ENCODE data around the gene VAT1.

VAT1 gene

GRCh38 chr17:43051969-43052368 lies 29.8 kb upstream of the VAT1 start:
- H3K27ac ChIP-seq = no peak overlapping the region
- TF ChIP-seq, protein P1, sequence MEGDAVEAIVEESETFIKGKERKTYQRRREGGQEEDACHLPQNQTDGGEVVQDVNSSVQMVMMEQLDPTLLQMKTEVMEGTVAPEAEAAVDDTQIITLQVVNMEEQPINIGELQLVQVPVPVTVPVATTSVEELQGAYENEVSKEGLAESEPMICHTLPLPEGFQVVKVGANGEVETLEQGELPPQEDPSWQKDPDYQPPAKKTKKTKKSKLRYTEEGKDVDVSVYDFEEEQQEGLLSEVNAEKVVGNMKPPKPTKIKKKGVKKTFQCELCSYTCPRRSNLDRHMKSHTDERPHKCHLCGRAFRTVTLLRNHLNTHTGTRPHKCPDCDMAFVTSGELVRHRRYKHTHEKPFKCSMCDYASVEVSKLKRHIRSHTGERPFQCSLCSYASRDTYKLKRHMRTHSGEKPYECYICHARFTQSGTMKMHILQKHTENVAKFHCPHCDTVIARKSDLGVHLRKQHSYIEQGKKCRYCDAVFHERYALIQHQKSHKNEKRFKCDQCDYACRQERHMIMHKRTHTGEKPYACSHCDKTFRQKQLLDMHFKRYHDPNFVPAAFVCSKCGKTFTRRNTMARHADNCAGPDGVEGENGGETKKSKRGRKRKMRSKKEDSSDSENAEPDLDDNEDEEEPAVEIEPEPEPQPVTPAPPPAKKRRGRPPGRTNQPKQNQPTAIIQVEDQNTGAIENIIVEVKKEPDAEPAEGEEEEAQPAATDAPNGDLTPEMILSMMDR (conservative IDR thresholded peaks at IDR 0.05) = no peak

- TF ChIP-seq, protein P1 (conservative IDR thresholded peaks at IDR 0.05) = no peak
- H3K27ac ChIP-seq = no peak overlapping the region
These were observed 21.8 kb upstream of the VAT1 start for GRCh38 chr17:43044024-43044423.

GRCh38 chr17:43043307-43043706 lies 21.1 kb upstream of the VAT1 start:
- H3K27ac ChIP-seq = no peak overlapping the region
- TF ChIP-seq, protein P1 (conservative IDR thresholded peaks at IDR 0.05) = no peak

DNA sequence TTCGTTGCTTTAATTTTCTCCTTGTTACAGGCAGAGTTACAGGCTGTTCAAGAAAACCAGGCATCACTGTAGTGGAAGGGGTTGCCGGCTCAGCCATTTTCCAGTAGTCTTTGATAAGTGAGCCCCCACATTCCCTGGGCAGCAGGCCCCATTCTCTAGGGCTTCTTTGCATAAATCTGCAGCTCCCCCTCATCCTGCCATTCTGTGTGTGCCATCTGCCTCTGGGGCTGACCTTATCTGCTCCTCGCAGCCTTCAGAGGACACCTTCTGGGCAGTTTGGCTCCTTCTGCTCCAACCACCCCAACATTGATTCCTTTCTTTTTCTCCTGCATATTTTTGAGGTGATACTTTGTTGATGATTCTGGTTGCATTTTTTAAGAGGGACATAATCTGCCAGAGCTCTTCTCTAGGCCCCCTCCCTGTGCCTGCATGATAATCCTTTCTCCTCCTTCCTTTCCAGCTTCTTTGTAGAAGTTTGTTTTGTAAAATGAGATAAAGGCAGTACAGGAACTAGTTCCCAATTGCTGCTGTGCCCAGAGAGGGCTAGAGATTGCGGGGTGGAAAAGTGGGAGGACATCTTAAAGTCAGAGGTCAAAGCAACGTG lies 19.9 kb upstream of the VAT1 start:
- no peak overlapping the region for H3K27ac ChIP-seq
- TF ChIP-seq, protein P1 (conservative IDR thresholded peaks at IDR 0.05) = no peak

DNA sequence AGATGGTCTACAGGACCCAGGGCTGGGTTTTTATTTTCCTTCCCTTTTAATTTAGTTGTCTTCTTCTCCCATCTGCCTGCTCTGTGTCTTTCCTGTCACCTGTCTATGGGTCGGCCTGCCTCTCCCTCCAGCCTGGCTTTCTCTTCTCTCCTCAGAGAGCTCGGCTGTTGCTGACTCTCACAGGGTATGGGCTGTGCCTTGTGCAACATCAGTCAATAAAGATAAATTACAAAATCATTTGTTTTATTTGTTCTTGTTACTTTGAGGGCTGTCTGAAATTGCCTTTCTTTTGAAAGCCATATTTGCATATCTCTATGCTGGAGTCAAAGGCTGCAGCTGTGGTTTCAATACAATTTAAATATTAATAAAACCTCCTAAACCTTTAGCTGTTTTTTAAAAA lies 18.5 kb upstream of the VAT1 start:
- TF ChIP-seq, protein P1 (conservative IDR thresholded peaks at IDR 0.05) = no peak
- no peak overlapping the region for H3K27ac ChIP-seq

DNA sequence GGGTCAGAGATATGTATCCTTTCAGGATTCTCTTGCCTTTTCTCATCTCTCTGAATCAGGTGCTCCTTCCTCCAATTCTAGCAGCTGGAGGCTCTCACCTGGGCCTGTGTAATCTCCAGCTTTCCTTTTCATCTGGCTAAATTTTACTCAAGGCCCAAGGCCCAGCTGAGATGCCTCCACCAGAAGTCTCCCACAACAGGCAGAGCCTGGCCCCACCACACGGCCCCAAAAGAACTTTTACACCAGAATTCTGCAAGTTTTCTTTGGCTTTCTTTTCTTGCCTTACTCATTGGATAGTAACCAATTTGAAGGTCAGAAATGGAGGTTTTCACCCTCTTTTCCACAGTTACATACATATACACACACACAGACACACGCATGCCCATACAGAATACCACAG lies 17.5 kb upstream of the VAT1 start:
- TF ChIP-seq, protein P1 (conservative IDR thresholded peaks at IDR 0.05) = no peak
- H3K27ac ChIP-seq = no peak overlapping the region

- H3K27ac ChIP-seq = no peak overlapping the region
- TF ChIP-seq, protein P1 (conservative IDR thresholded peaks at IDR 0.05) = no peak
These were observed 12.7 kb upstream of the VAT1 start for GRCh38 chr17:43034894-43035293.

Data from VCaP (cell line).